GM19397 (cell line): ENCODE measurements around the gene PAX8.

Source experiments
- ATAC-seq: cut with Tn5 transposase; IDR thresholded peaks from one replicate; pipeline ENCODE4 v1.9.1; 2021; ENCODE audit warnings: mild to moderate bottlenecking, moderate library complexity; ENCODE audit not compliant: unreplicated experiment

Gene PAX8

GRCh38 chr2:113224647-113225236 is 54.0 kb downstream of the PAX8 start:
- no peak for ATAC-seq

- no peak for ATAC-seq
Observed at GRCh38 chr2:113223813-113224212, 54.9 kb downstream of the PAX8 start.

- no peak for ATAC-seq
Observed at GRCh38 chr2:113221846-113222245, 56.9 kb downstream of the PAX8 start.

GRCh38 chr2:113220970-113221708 is 57.6 kb downstream of the PAX8 start:
- ATAC-seq = no peak

- no peak for ATAC-seq
Observed at GRCh38 chr2:113219889-113220641, 58.7 kb downstream of the PAX8 start.

GRCh38 chr2:113219525-113219888 is 59.2 kb downstream of the PAX8 start:
- no peak for ATAC-seq

- no peak for ATAC-seq
Observed at GRCh38 chr2:113219092-113219441, 59.7 kb downstream of the PAX8 start.

- ATAC-seq = no peak
Observed at GRCh38 chr2:113218283-113219091, 60.2 kb downstream of the PAX8 start.

- no peak for ATAC-seq
Observed at GRCh38 chr2:113217455-113218282, 61.1 kb downstream of the PAX8 start.

- no peak for ATAC-seq
Observed at GRCh38 chr2:113216891-113217454, 61.7 kb downstream of the PAX8 start.

GRCh38 chr2:113216321-113216720 is 62.4 kb downstream of the PAX8 start:
- no peak for ATAC-seq

- ATAC-seq = no peak
Observed at GRCh38 chr2:113215056-113215455, 63.7 kb downstream of the PAX8 start.

- ATAC-seq = no peak
Observed at GRCh38 chr2:113214141-113214540, 64.6 kb downstream of the PAX8 start.

GRCh38 chr2:113213061-113213930 is 65.4 kb downstream of the PAX8 start:
- no peak for ATAC-seq

GRCh38 chr2:113212245-113213060 is 66.3 kb downstream of the PAX8 start:
- no peak for ATAC-seq

- ATAC-seq = no peak
Observed at GRCh38 chr2:113211226-113212105, 67.3 kb downstream of the PAX8 start.

GRCh38 chr2:113209646-113210171 is 69.0 kb downstream of the PAX8 start:
- ATAC-seq = no peak
